Measurements from ENCODE around the gene FAM47E. TPM values are rescaled to one million over a fixed set of nuclear protein-coding genes. Genes with fewer than 3 reads are reported as not detected.
"Not testable (repeated sequence)": the region's sequence is repeated elsewhere in the genome, so short reads cannot be mapped to it uniquely, and the experiment has no call there.

FAM47E gene
- total and polyA plus RNA-seq, 7 donors: 1.7 to 6.0 (median 2.6) TPM

GRCh38 chr4:76235915-76236314 lies 15.6 kb upstream of the FAM47E start:
- H3K4me3 ChIP-seq: no peak overlapping the region
- intact Hi-C loops (cut with DNase I): no loop called here
- no peak for TF ChIP-seq CTCF (IDR thresholded peaks at IDR 0.05)
- TF ChIP-seq POLR2AphosphoS5 (IDR thresholded peaks at IDR 0.05): no peak
- no peak overlapping the region for H3K27ac ChIP-seq
- no peak for DNase-seq
- 13 to 51% methylated on average over 1 of the region's 1 CpG for WGBS, 2 donors
- H3K9me3 ChIP-seq: peaks cover 0 to 10% (median 8%) of the 10 kb centered on the region in 4 donors
- H3K36me3 ChIP-seq: no peaks in the 10 kb centered on the region
- no peaks in the 10 kb centered on the region for H3K27me3 ChIP-seq
- no peaks in the 10 kb centered on the region for H3K4me1 ChIP-seq

GRCh38 chr4:76238236-76238635 lies 13.3 kb upstream of the FAM47E start:
- Histone ChIP-seq H3K36me3 (no peaks in the 10 kb centered on the region), H3K27ac (no peak overlapping the region), H3K27me3 (no peaks in the 10 kb centered on the region), H3K4me1 (no peaks in the 10 kb centered on the region), H3K4me3 (no peak overlapping the region), H3K9me3 (peaks cover 0 to 10% (median 10%) of the 10 kb centered on the region in 4 donors)
- no peak for DNase-seq
- no peak for TF ChIP-seq POLR2A (IDR thresholded peaks at IDR 0.05)
- no peak for TF ChIP-seq CTCF (IDR thresholded peaks at IDR 0.05)
- no peak for TF ChIP-seq EP300 (IDR thresholded peaks at IDR 0.05)
- no peak for TF ChIP-seq POLR2AphosphoS5 (IDR thresholded peaks at IDR 0.05)
- intact Hi-C loops (cut with DNase I): no loop called here
- 95 to 96% methylated on average over 4 of the region's 4 CpGs for WGBS, 2 donors

- no peak for DNase-seq
- no peak overlapping the region for H3K4me3 ChIP-seq
- H3K27ac ChIP-seq: no peak overlapping the region
- H3K36me3 ChIP-seq: no peaks in the 10 kb centered on the region
- TF ChIP-seq CTCF (IDR thresholded peaks at IDR 0.05) (no peak), POLR2A (IDR thresholded peaks at IDR 0.05) (no peak), POLR2AphosphoS5 (IDR thresholded peaks at IDR 0.05) (no peak), EP300 (IDR thresholded peaks at IDR 0.05) (no peak)
- intact Hi-C loops (cut with DNase I): no loop called here
- H3K4me1 ChIP-seq: no peaks in the 10 kb centered on the region
- no peaks in the 10 kb centered on the region for H3K27me3 ChIP-seq
- peaks cover 0 to 10% (median 10%) of the 10 kb centered on the region in 4 donors for H3K9me3 ChIP-seq
Measured at GRCh38 chr4:76238701-76239100, 12.8 kb upstream of the FAM47E start.

GRCh38 chr4:76240236-76240635 lies 11.3 kb upstream of the FAM47E start:
- Histone ChIP-seq H3K27ac (no peak overlapping the region), H3K36me3 (no peaks in the 10 kb centered on the region), H3K4me1 (no peaks in the 10 kb centered on the region), H3K27me3 (no peaks in the 10 kb centered on the region), H3K4me3 (no peak overlapping the region), H3K9me3 (peaks cover 0 to 10% (median 10%) of the 10 kb centered on the region in 4 donors)
- TF ChIP-seq CTCF (IDR thresholded peaks at IDR 0.05): no peak
- TF ChIP-seq EP300 (IDR thresholded peaks at IDR 0.05): no peak
- no peak for TF ChIP-seq POLR2AphosphoS5 (IDR thresholded peaks at IDR 0.05)
- TF ChIP-seq POLR2A (IDR thresholded peaks at IDR 0.05): no peak
- WGBS, 2 donors: 95 to 98% methylated on average over 2 of the region's 2 CpGs
- intact Hi-C loops (cut with DNase I): no loop called here
- DNase-seq: no peak

- 90 to 95% methylated on average over 2 of the region's 2 CpGs for WGBS, 2 donors
Measured at GRCh38 chr4:76243877-76244276, 7.6 kb upstream of the FAM47E start.

More at GRCh38 chr4:76243877-76244276, 7.6 kb upstream of the FAM47E start:
- H3K4me3 ChIP-seq; H3K27ac ChIP-seq; H3K4me1 ChIP-seq; intact Hi-C loops (cut with DNase I); DNase-seq; H3K36me3 ChIP-seq; H3K27me3 ChIP-seq: not testable (repeated sequence)
- peaks cover 0 to 10% (median 10%) of the 10 kb centered on the region in 4 donors for H3K9me3 ChIP-seq
